ENCODE results near the gene TSKS.

TSKS gene

GRCh38 chr19:49713236-49713845, 49.8 kb downstream of the TSKS start:
- DNase-seq, result no peak

GRCh38 chr19:49712397-49712859, 50.7 kb downstream of the TSKS start:
- peak; percentile 11 to 23 for DNase-seq

GRCh38 chr19:49710372-49710951, 52.6 kb downstream of the TSKS start:
- DNase-seq, result no peak

- no peak for DNase-seq
These were observed 57.2 kb downstream of the TSKS start for GRCh38 chr19:49705919-49706318.

- no peak for DNase-seq
These were observed 58.0 kb downstream of the TSKS start for GRCh38 chr19:49704888-49705642.

GRCh38 chr19:49701271-49701786, 61.8 kb downstream of the TSKS start:
- no peak for DNase-seq

- no peak for DNase-seq
These were observed 62.5 kb downstream of the TSKS start for GRCh38 chr19:49700563-49700962.

GRCh38 chr19:49699364-49699763, 63.7 kb downstream of the TSKS start:
- no peak for DNase-seq

GRCh38 chr19:49696865-49697264, 66.2 kb downstream of the TSKS start:
- DNase-seq, result no peak

- no peak for DNase-seq
These were observed 67.0 kb downstream of the TSKS start for GRCh38 chr19:49696115-49696514.

GRCh38 chr19:49692147-49692506, 71.0 kb downstream of the TSKS start:
- no peak for DNase-seq

- DNase-seq, result no peak
These were observed 71.6 kb downstream of the TSKS start for GRCh38 chr19:49691243-49692146.

- DNase-seq, result peak in 1 of 2 donors; percentile 16
These were observed 72.4 kb downstream of the TSKS start, which contains the start of gene CPT1C for GRCh38 chr19:49690656-49691242. Gene CPT1C (plus strand): TSS chr19:49691116. CDS start chr19:49692253, 1,137 bp downstream.

- DNase-seq, result no peak
These were observed 72.9 kb downstream of the TSKS start for GRCh38 chr19:49690079-49690655.

Measured in inflammatory macrophage treated with lipopolysaccharide for 1 hour (primary cell).